IPS-15b (cell line): ENCODE results near the gene UTP14C.

Experiments
- H3K27me3 ChIP-seq: one replicate; pipeline ENCODE4 v1.6.1; 2013; ENCODE audit warnings: low read length; ENCODE audit not compliant: control insufficient read depth, insufficient read depth
- H3K36me3 ChIP-seq: one replicate; pipeline ENCODE4 v1.6.1; 2013; ENCODE audit warnings: low read length; ENCODE audit not compliant: control insufficient read depth, insufficient read depth
- H3K4me1 ChIP-seq: one replicate; pipeline ENCODE4 v1.6.1; 2013; ENCODE audit warnings: mild to moderate bottlenecking, low read length; ENCODE audit not compliant: control insufficient read depth, insufficient read depth
- H3K4me3 ChIP-seq: one replicate; pipeline ENCODE4 v1.5.1; 2013; ENCODE audit warnings: low read depth, low read length
- H3K9ac ChIP-seq: one replicate; pipeline ENCODE4 v1.6.1; 2013; ENCODE audit warnings: low read depth, mild to moderate bottlenecking, low read length
- H3K9me3 ChIP-seq: one replicate; pipeline ENCODE4 v1.6.1; 2013; ENCODE audit warnings: mild to moderate bottlenecking, low read length; ENCODE audit not compliant: control insufficient read depth, insufficient read depth

Gene UTP14C

DNA sequence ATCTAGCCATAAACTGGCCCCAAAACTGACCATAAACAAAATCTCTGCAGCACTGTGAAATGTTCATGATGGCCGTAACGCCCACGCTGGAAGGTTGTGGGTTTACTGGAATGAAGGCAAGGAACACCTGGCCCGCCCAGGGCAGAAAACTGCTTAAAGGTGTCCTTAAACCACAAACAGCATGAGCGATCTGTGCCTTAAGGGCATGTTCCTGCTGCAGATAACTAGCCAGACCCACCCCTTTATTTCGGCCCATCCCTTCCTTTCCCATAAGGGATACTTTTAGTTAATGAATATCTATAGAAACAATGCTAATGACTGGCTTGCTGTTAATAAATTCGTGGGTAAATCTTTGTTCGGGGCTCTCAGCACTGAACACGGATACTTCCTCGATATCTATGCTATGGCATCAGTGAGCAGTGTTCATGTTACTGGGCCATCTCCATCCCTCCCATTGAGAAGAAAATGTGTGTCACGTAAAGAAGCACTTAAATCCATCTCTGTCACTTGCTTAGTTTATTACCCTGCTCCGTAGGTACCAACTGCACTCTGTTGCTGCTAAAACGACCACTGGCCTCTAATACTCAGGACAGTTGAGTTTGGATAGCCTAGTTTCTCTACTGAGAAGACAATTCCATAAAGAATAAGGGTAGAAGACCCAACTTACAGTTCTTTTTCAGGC, 18.5 kb upstream of the UTP14C start:
- Histone ChIP-seq H3K9me3 (no peaks in the 10 kb centered on the region), H3K4me3 (no peak overlapping the region), H3K27me3 (peaks cover 18% of the 10 kb centered on the region), H3K4me1 (peaks cover 2% of the 10 kb centered on the region), H3K9ac (no peak overlapping the region), H3K36me3 (no peaks in the 10 kb centered on the region)

DNA sequence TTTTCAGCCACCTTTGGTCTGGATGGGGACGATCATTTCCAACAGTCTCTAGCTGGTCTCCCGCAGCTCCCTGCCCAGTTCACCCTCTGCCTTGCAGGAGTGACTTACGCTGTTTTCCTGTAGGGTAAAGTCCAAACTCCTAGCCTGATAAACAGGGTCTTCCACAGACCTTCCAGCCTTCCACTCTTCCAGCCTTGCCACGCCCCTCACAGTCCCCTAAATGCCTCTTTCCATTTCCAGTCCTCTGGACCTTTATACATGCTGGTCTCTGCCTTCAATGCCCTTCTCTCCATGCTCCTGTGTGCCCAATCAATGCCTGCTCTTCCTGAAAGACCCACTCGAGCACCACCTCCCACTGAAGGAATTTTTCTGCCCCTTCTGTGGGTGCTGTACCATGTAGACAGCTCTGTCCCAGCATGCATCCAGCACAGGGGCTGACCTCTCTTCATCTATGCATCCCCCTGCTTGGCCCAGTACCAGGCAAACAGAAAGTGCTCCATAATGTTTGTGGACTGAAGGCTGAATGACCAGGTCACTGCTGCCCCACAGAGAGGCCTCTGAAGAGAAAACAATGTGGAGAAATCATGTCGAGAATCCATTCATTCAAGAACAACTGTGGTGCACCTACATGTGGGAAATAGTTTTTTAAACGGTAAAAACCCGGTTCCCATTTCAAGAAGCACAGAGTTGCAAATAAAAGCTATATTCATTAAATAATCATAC, 17.8 kb upstream of the UTP14C start:
- no peak overlapping the region for H3K9ac ChIP-seq
- H3K36me3 ChIP-seq, result no peaks in the 10 kb centered on the region
- no peaks in the 10 kb centered on the region for H3K9me3 ChIP-seq
- no peak overlapping the region for H3K4me3 ChIP-seq
- H3K27me3 ChIP-seq, result peaks cover 21% of the 10 kb centered on the region
- peaks cover 2% of the 10 kb centered on the region for H3K4me1 ChIP-seq

DNA sequence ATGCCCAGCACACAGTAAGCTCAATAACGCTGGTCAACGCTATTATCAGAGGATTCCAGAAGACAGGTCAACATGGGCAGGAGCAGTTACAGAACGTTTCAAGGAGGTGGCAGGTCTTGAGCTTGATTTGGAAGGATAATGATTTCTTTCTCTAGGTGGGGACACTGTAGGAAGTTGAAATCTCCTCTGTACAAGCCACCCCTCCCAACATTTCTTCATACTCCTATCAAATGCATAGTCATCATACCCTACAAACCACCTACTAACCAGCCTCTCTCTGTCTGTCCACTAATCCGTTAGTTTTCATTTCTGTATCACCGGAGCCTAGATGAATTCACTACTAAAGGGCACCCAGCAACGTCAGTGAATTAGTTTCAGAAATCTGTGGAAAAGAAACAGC, 14.5 kb upstream of the UTP14C start:
- peaks cover 2% of the 10 kb centered on the region for H3K4me1 ChIP-seq
- peaks cover 21% of the 10 kb centered on the region for H3K27me3 ChIP-seq
- H3K4me3 ChIP-seq, result no peak overlapping the region
- H3K9ac ChIP-seq, result no peak overlapping the region
- H3K9me3 ChIP-seq, result no peaks in the 10 kb centered on the region
- H3K36me3 ChIP-seq, result no peaks in the 10 kb centered on the region

DNA sequence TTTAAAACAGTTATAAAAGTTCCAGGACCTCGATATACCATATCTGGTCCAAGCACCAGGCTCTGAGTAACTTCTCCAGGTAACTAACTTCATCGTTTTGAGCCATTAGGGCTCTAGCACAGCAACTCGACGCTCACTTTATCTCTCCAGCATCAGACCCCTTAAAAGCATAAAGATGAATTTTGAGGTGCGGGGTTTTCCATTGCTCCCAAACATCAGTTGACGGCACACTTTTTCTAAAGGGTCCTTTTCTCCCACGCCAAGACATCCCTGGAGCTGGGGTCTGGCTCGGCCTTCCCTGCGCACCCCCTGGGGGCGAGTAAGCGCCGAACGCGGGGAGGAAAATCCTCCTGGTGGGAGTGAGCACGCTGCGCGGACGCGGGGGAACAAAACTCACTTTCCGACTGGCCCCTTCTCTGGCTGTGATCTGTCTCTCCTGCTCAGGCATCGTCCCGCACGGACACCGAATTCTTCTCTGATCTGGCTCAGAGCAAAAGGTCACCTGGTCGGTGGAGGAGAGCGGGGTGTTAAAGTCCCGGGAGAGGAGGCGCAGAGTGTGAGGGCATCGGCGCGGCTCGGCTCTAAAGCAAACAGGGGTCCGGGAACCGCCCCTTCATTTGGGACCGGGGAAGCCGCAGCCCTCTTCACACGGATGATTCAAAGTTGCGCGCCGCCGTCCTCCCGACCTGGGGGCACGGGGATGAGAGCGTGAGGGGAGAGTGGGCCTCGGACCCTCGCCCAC, 13.4 kb upstream of the UTP14C start, which contains the start of gene ATP7B:
TSS of gene ATP7B (minus strand) at position 561 of the 742 bp plus-strand sequence. CDS start at position 448, 113 bp downstream.
- Histone ChIP-seq H3K36me3 (no peaks in the 10 kb centered on the region), H3K9ac (peak within 1 kb of the TSS; percentile 87), H3K4me3 (peak within 1 kb of the TSS; percentile 95), H3K9me3 (no peaks in the 10 kb centered on the region), H3K27me3 (peaks cover 21% of the 10 kb centered on the region), H3K4me1 (peaks cover 2% of the 10 kb centered on the region)

GRCh38 chr13:52011632-52012511, 12.6 kb upstream of the UTP14C start, which contains the start of gene ALG11:
TSS of gene ALG11 (plus strand) at chr13:52012398. CDS start at chr13:52012419, 21 bp downstream.
- peaks cover 2% of the 10 kb centered on the region for H3K4me1 ChIP-seq
- peak within 1 kb of the TSS; percentile 87 for H3K9ac ChIP-seq
- peaks cover 21% of the 10 kb centered on the region for H3K27me3 ChIP-seq
- no peaks in the 10 kb centered on the region for H3K9me3 ChIP-seq
- H3K36me3 ChIP-seq, result peaks cover 3% of the 10 kb centered on the region
- peak within 1 kb of the TSS; percentile 95 for H3K4me3 ChIP-seq

DNA sequence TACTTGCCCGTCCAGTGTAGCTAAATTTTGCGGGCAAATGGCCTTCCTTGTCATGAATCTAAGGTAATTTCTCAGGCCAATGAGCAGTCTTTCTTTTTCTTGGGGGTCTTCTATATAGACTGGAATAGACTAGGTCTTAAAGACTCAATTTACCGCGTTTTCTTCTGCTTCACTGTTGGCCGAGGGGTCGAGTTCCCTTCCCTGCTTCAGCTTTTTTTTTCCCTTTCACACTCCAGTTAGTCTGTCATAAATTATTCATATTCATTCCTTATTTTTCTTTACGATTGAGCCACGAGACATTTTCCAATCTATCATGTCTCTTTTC, 12.0 kb upstream of the UTP14C start:
- Histone ChIP-seq H3K27me3 (peaks cover 21% of the 10 kb centered on the region), H3K4me1 (peaks cover 2% of the 10 kb centered on the region), H3K4me3 (peak overlapping the region; percentile 95), H3K36me3 (peaks cover 3% of the 10 kb centered on the region), H3K9ac (peak overlapping the region; percentile 87), H3K9me3 (no peaks in the 10 kb centered on the region)

DNA sequence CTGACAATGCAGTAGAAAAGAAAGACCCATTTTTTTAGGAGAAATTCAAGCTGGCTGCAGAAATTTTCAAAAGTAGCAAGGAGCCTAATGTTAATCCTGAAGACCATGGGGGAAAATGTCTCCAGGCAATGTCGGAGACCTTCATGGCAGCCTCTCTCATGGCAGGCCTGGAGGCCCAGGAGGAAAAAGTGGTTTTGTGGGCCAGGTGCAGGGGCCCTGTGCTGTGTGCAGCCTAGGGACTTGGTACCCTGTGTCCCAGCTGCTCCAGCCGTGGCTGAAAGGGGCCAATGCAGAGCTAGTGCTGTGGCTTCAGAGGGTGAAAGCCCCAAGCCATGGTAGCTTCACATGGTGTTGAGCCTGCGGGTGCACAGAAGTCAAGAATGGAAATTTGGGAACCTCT, 8.2 kb upstream of the UTP14C start:
- Histone ChIP-seq H3K9ac (no peak overlapping the region), H3K27me3 (no peaks in the 10 kb centered on the region), H3K4me3 (no peak overlapping the region), H3K9me3 (no peaks in the 10 kb centered on the region), H3K4me1 (no peaks in the 10 kb centered on the region), H3K36me3 (peaks cover 12% of the 10 kb centered on the region)

- Histone ChIP-seq H3K4me1 (no peaks in the 10 kb centered on the region), H3K4me3 (no peak overlapping the region), H3K36me3 (peaks cover 14% of the 10 kb centered on the region), H3K27me3 (no peaks in the 10 kb centered on the region), H3K9me3 (no peaks in the 10 kb centered on the region), H3K9ac (no peak overlapping the region)
Observed at GRCh38 chr13:52020191-52020590, 4.3 kb upstream of the UTP14C start.

DNA sequence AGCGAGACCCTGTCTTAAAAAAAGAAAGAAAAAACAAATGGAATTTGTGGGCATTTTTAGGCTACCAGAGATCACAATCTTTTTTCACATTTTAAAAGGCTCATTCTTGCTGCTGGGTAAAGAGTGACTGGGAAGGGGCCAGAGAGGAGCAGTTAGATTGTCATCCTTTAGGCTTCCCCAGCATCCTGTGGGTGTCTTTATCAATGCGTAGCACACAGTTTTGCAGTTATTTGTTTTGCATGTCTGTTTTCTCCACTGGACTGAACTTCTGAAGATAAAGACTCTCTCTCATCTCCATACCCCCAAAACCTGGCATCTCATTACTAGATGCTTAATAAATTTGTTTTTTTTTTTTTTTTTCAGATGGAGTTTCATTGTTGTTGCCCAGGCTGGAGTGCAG, 2.1 kb upstream of the UTP14C start:
- Histone ChIP-seq H3K4me1 (no peaks in the 10 kb centered on the region), H3K27me3 (no peaks in the 10 kb centered on the region), H3K36me3 (peaks cover 17% of the 10 kb centered on the region)

DNA sequence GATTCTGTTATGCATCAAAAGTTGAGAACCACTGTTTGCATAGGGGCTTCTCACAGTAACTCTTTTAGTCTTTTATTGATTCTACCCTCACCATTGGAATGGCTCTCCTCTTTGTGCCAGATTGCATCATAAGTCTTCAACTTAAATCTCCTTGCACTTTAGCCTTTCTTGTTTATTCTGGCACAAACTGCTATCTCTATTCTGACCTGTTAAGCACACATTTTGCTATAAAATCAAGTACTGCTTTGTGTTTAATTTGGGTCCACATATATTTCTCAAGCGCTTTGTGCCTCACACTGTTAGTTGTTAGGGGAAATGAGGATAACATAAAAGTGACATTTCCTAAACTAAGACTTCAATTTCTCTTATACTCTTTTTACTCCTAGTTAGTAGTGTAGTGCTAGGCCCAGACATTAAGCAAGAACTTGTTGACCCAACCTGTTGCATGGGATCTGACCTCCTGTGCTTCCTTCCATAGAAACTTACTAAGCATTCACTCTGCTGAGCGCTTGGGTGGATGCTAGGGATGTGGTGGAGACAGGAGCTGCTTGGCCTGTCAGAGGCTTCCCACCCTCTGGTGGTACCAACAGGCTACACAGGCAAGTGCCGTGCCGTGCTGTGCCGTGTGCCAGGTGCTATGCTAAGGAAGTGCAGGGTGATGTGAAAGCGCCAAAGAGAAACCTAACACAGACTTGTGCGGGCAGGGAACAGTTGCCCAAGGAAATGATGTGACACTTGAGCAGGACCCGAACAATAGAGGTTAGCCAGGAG, 1.2 kb downstream of the UTP14C start:
- peaks cover 13% of the 10 kb centered on the region for H3K36me3 ChIP-seq

More for the DNA sequence above, 2.1 kb upstream of the UTP14C start:
- no peak overlapping the region for H3K9ac ChIP-seq
- no peak overlapping the region for H3K4me3 ChIP-seq
- H3K9me3 ChIP-seq, result no peaks in the 10 kb centered on the region

More for the DNA sequence above, 1.2 kb downstream of the UTP14C start:
- Histone ChIP-seq H3K4me1 (no peaks in the 10 kb centered on the region), H3K9me3 (no peaks in the 10 kb centered on the region), H3K27me3 (no peaks in the 10 kb centered on the region), H3K4me3 (no peak overlapping the region), H3K9ac (no peak overlapping the region)
